GM19193 (cell line): Measurements from ENCODE around the gene CNOT2.

Experiments
- POLR2A ChIP-seq: IDR thresholded peaks from 4 replicates; pipeline ENCODE4 v1.6.1; 2011; ENCODE audit not compliant: insufficient read depth, insufficient read length; ENCODE audit errors: extremely low read depth

The CNOT2 gene

GRCh38 chr12:70243510-70244371 lies 508 bp downstream of the CNOT2 start:
- peak; percentile 34 for TF ChIP-seq POLR2A

GRCh38 chr12:70244409-70244808 lies 1.2 kb downstream of the CNOT2 start:
- TF ChIP-seq POLR2A = no peak

GRCh38 chr12:70245458-70245857 lies 2.2 kb downstream of the CNOT2 start:
- no peak for TF ChIP-seq POLR2A

DNA sequence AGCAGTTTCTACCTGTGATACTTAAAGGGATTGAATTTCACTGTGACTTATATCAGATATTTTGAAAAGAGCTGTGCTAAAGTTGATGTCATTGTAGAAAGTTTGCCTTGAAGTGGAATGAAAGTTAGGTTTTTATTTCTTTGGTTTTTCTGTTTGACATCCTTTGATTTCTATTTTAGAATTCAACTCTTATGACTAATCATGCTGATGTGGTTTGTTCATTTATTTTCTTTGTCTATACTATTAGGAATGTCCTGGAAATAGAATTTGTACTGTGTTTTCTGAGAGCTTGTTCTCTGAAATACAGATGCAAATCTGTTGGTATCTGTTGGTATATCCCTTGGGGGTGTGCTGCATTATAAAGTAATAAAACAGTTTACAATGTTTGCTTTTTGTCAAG lies 3.3 kb downstream of the CNOT2 start:
- no peak for TF ChIP-seq POLR2A

DNA sequence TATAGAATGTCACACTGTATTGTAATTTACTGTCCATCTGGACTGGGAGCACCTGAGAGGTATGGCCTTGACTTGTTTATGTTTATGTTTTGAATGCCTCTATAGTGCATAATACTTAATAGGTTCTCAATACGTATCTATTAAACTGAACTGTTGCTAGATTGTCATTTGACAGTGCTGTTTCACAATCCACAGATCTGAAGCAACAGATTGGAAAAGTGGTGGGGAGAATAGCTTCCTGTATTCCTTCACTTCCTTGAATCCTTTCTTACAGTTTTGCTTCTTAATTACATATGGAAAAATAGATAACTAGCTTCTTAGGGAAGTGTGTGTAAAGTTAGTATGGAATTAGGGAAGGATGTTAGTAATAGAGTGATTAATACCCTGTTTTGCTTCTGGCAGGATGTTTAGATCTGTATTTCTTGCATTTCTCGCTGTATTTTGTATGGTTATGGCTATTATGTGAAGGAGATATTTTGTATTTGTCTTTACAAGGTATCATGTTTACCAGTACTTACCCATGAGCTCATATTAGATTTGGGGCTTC lies 4.5 kb downstream of the CNOT2 start:
- no peak for TF ChIP-seq POLR2A

DNA sequence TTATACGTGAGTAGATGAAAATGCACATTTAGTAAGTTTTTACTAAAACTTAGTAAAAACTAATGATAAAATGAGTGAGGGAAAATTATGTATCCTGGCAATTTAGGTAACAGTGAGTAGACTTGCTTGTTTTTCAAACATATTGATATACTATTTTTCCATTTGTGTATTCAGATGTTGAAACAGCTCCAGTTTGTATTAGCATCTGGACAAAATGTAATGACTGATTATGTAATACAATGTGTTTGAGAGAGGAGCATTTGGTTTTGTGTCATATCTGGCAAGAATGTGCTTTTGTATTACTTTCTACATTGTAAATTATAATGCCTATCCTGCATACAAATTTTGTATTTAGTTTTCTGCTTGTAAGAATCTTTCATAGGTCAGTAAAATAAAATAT lies 5.6 kb downstream of the CNOT2 start:
- TF ChIP-seq POLR2A = no peak

DNA sequence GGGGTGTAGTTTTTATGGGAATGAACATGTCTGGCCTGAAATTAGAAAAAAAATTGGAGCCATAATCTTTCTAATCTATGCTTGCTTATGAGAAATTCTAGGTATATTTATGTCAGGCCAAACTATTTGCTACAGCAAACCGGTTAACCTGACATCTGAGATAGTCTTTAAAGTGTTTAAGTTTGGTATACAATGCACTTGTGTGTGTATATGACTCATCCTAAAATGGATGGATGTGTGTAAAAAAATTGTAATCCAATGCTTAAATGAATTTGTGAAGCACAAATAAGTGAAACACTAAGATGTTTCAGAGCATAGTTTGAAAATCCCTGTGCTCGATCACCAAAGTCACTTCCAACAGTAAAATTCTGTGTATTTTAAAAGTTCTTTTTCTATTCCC lies 6.7 kb downstream of the CNOT2 start:
- TF ChIP-seq POLR2A = no peak

DNA sequence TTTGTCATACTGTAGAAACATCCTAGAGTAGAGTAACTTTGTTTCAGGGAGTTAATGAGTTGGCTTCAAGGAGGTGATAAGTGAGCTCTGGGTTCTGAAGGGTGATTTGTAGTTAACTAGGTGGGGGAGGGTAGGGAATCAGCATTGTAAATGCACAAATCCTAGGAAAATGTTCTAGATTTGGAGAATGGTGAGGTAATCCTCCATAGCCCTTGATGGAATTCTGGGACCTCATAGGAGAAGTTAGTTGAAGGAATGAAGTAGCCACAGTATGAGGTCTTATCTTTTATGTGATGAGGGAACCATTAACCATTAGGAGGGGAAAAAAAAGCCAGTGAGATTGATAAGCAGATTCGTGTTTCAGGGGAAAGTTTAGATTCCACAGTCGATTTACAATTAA lies 8.0 kb downstream of the CNOT2 start:
- no peak for TF ChIP-seq POLR2A

DNA sequence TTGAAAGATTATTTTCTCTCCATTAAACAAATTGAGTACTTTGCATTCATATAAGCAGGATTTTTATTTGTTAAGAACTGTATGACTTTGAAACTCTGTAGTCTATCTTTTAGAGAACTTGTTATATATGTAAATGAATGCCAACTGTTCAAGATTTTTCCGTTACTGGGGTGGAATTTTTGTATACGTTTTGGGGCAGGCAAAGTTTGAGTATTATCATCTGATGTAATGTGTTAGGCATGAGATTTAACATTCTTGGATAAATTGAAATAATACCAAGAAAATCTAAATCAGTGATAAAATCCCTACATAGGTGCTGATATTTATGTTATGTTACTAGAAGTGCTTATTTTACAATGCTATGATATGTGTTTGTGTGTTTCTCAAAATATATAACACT lies 8.4 kb downstream of the CNOT2 start:
- no peak for TF ChIP-seq POLR2A

- TF ChIP-seq POLR2A = no peak
Measured at GRCh38 chr12:70252832-70253231, 9.6 kb downstream of the CNOT2 start.

DNA sequence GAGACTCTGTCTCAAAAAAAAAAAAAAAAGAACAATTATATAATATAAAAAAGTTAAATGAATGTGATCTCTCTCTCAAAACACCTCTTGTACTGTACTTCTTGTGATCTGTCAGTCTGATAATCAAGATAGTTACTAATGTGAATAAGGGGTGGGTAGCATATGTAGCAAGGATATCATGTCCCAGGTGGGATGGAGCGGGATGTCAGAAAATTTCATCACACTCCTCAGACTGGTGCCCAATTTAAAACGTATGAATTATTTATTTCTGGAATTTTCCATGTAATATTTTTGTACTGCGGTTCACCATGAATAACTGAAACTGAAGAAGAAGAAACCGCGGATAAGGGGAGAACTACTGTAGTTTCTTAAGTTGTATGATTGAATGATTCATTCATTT lies 11.0 kb downstream of the CNOT2 start:
- no peak for TF ChIP-seq POLR2A

DNA sequence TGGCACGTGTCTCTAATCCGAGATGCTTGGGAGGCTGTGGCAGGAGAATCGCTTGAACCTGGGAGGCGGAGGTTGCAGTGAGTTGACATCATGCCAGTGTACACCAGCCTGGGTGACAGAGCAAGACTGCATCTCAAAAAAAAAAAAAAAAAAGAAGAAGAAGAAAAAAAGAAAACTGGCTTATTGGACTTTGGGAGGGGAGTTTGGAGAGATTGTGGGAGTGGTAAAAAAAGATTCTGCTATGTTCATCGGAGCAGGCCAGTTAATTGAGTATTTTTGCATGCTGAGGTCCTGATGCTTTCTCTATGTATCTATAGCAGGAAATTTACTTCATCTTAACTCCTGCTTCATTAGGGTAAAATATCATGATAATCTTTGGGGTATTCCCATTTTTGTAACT lies 11.6 kb downstream of the CNOT2 start:
- no peak for TF ChIP-seq POLR2A

DNA sequence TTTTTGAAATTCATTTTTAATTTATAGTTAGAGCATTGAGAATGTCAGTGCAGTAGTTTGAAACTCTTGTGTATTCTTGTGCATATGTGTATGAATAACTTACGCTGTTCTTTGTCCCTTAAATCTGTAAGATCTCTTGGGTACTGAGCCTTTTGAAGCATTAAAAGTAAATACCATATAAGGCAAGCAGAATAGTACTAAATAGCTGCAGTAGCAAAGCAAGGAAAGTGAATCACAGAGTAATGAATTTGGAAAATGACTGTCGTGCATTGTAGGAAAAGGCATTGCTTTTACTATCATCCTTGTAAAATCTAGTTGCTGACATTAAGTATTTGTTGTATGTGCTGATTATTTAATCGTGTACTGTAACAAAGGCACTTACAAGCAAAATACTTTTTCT lies 12.1 kb downstream of the CNOT2 start:
- TF ChIP-seq POLR2A = no peak

DNA sequence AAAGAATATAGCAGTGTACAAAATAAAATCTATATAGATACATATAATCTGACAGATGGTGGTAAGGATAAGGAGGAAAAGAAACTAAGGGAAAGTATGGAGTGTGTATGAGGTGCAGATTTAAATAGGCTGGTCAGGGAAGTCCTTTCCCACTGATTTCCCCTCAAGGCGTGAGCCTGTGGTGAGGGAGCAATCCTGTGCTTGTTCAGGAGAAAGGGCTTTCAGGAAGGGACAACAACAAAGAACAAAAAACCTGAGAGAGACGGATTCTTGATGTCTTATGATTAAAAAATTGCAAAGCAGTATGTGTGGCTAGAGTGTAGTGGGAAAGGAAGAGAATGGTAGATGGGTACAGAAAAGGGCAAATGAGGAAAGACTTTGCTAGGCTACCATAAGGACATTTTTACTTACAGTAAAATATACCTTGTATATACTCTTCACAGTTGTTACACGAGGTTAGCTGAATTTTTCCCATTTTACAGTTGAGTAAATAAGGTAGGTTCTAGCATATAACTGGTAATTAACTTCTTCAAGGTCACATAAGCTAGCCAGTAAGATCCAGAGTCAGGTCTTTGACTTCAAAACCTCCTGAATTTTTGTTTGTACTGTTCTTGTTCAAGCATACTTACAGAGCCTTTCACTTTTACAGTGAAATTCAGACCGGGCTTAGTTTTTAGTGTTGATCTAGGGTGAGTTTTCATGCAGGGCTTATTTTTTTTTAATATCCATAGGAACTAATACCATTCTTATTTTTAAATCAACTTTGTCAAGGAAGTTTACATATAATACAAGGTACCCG lies 15.6 kb downstream of the CNOT2 start:
- no peak for TF ChIP-seq POLR2A

- TF ChIP-seq POLR2A = no peak
Measured at GRCh38 chr12:70260646-70261045, 17.4 kb downstream of the CNOT2 start.
